Measurements from ENCODE around the gene BAG2.

DNA sequence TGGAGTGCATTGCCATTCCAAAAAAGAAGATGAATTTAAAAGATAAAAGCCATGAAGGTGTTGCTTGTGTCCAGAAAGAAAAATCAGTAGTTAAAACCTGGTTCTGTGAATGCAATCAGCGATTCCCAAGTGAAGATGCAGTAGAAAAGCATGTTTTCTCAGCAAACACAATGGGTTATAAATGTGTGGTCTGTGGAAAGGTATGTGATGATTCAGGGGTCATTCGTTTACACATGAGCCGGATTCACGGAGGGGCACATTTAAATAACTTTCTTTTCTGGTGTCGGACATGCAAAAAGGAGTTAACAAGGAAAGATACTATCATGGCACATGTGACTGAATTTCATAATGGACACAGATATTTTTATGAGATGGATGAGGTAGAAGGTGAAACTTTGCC, 24.7 kb upstream of the BAG2 start:
- TF ChIP-seq, protein P1, sequence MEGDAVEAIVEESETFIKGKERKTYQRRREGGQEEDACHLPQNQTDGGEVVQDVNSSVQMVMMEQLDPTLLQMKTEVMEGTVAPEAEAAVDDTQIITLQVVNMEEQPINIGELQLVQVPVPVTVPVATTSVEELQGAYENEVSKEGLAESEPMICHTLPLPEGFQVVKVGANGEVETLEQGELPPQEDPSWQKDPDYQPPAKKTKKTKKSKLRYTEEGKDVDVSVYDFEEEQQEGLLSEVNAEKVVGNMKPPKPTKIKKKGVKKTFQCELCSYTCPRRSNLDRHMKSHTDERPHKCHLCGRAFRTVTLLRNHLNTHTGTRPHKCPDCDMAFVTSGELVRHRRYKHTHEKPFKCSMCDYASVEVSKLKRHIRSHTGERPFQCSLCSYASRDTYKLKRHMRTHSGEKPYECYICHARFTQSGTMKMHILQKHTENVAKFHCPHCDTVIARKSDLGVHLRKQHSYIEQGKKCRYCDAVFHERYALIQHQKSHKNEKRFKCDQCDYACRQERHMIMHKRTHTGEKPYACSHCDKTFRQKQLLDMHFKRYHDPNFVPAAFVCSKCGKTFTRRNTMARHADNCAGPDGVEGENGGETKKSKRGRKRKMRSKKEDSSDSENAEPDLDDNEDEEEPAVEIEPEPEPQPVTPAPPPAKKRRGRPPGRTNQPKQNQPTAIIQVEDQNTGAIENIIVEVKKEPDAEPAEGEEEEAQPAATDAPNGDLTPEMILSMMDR (CRISPR knock-in tag; IDR thresholded peaks at IDR 0.05), result no peak
- no peak for TF ChIP-seq KLF13 (CRISPR knock-in tag; IDR thresholded peaks at IDR 0.05)
- no peak for TF ChIP-seq NFYB (CRISPR knock-in tag; IDR thresholded peaks at IDR 0.05)
- TF ChIP-seq, protein P2, sequence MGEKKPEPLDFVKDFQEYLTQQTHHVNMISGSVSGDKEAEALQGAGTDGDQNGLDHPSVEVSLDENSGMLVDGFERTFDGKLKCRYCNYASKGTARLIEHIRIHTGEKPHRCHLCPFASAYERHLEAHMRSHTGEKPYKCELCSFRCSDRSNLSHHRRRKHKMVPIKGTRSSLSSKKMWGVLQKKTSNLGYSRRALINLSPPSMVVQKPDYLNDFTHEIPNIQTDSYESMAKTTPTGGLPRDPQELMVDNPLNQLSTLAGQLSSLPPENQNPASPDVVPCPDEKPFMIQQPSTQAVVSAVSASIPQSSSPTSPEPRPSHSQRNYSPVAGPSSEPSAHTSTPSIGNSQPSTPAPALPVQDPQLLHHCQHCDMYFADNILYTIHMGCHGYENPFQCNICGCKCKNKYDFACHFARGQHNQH (CRISPR knock-in tag; IDR thresholded peaks at IDR 0.05), result no peak
- no peak for TF ChIP-seq MTA3 (CRISPR knock-in tag; IDR thresholded peaks at IDR 0.05)
- TF ChIP-seq NKX3-1 (CRISPR knock-in tag; IDR thresholded peaks at IDR 0.05), result no peak
- TF ChIP-seq FOSL1 (CRISPR knock-in tag; IDR thresholded peaks at IDR 0.05; ENCODE audit: borderline replicate concordance), result no peak
- no peak for TF ChIP-seq EZH2 (conservative IDR thresholded peaks at IDR 0.05; ENCODE audit: low read depth, low read length)
- no peak for TF ChIP-seq NR2C2 (CRISPR knock-in tag; IDR thresholded peaks at IDR 0.05; ENCODE audit: borderline replicate concordance)
- TF ChIP-seq CBX2 (IDR thresholded peaks at IDR 0.05; ENCODE audit: low read depth, low read length), result no peak
- no peak for TF ChIP-seq CBX2 (CRISPR knock-in tag; IDR thresholded peaks at IDR 0.05; ENCODE audit: low read depth)
- no peak for TF ChIP-seq EP300 (IDR thresholded peaks at IDR 0.05; ENCODE audit: low read depth in 2 of 2, low read length in 2 of 2)
- TF ChIP-seq EP300 (CRISPR knock-in tag; IDR thresholded peaks at IDR 0.05; ENCODE audit: borderline replicate concordance), result no peak

All from HepG2 (cell line).